PFSK-1 (cell line): ENCODE data around the gene ADGRG4.

ENCODE experiments used
- FOXP2 ChIP-seq: optimal IDR thresholded peaks from 2 replicates; pipeline ENCODE3; 2011; ENCODE audit warnings: borderline replicate concordance, control low read depth, inconsistent platforms; ENCODE audit not compliant: insufficient read depth; ENCODE audit errors: extremely low read length, extremely low read depth
- POLR2AphosphoS5 ChIP-seq: IDR thresholded peaks from 2 replicates; pipeline ENCODE4 v1.6.1; 2012; ENCODE audit warnings: low read depth, mild to moderate bottlenecking, control low read depth, low read length, moderate library complexity
- SIN3A ChIP-seq: IDR thresholded peaks from 2 replicates; pipeline ENCODE4 v1.6.1; 2012; ENCODE audit warnings: mild to moderate bottlenecking, low read length, moderate library complexity, borderline replicate concordance; ENCODE audit not compliant: insufficient read depth
- TAF1 ChIP-seq: IDR thresholded peaks from 2 replicates; pipeline ENCODE4 v1.6.1; 2012; ENCODE audit warnings: low read length, control low read depth, borderline replicate concordance; ENCODE audit not compliant: insufficient read depth
- TF ChIP-seq, protein P1 (sequence below), 2 experiments: IDR thresholded peaks; 2 replicates each; pipeline versions ENCODE4 v1.6.1 to v1.8.0; 2011 to 2012; ENCODE audit warnings: low read depth in 2 of 2, low read length in 2 of 2, control low read depth in 1 of 2, inconsistent platforms in 1 of 2, mild to moderate bottlenecking in 1 of 2, moderate library complexity in 1 of 2; ENCODE audit not compliant: insufficient read depth in 1 of 2

The ADGRG4 gene

GRCh38 chrX:136339702-136340101 lies 38.9 kb downstream of the ADGRG4 start:
- TF ChIP-seq SIN3A (no peak), POLR2AphosphoS5 (no peak), TAF1 (no peak), FOXP2 (no peak)
- TF ChIP-seq, protein P1, sequence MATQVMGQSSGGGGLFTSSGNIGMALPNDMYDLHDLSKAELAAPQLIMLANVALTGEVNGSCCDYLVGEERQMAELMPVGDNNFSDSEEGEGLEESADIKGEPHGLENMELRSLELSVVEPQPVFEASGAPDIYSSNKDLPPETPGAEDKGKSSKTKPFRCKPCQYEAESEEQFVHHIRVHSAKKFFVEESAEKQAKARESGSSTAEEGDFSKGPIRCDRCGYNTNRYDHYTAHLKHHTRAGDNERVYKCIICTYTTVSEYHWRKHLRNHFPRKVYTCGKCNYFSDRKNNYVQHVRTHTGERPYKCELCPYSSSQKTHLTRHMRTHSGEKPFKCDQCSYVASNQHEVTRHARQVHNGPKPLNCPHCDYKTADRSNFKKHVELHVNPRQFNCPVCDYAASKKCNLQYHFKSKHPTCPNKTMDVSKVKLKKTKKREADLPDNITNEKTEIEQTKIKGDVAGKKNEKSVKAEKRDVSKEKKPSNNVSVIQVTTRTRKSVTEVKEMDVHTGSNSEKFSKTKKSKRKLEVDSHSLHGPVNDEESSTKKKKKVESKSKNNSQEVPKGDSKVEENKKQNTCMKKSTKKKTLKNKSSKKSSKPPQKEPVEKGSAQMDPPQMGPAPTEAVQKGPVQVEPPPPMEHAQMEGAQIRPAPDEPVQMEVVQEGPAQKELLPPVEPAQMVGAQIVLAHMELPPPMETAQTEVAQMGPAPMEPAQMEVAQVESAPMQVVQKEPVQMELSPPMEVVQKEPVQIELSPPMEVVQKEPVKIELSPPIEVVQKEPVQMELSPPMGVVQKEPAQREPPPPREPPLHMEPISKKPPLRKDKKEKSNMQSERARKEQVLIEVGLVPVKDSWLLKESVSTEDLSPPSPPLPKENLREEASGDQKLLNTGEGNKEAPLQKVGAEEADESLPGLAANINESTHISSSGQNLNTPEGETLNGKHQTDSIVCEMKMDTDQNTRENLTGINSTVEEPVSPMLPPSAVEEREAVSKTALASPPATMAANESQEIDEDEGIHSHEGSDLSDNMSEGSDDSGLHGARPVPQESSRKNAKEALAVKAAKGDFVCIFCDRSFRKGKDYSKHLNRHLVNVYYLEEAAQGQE (IDR thresholded peaks at IDR 0.05; ENCODE audit: insufficient read depth in 1 of 2, low read depth in 2 of 2, low read length in 2 of 2), result no peak

GRCh38 chrX:136344320-136344719 lies 43.6 kb downstream of the ADGRG4 start:
- TF ChIP-seq, protein P1 (IDR thresholded peaks at IDR 0.05; ENCODE audit: insufficient read depth in 1 of 2, low read depth in 2 of 2, low read length in 2 of 2), result no peak
- no peak for TF ChIP-seq FOXP2
- TF ChIP-seq TAF1, result no peak
- TF ChIP-seq POLR2AphosphoS5, result no peak
- no peak for TF ChIP-seq SIN3A

DNA sequence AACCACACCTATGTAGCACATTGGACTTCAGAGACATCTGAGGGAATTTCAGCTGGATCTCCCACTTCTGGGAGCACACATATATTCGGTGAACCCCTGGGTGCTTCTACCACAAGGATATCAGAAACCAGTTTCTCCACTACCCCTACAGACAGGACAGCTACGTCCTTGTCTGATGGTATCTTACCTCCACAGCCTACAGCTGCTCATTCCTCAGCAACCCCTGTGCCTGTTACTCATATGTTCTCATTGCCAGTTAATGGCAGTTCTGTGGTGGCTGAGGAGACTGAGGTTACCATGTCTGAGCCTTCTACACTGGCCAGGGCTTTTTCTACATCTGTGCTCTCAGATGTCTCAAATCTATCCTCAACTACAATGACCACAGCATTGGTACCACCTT lies 45.7 kb downstream of the ADGRG4 start:
- TF ChIP-seq TAF1, result no peak
- TF ChIP-seq, protein P1 (IDR thresholded peaks at IDR 0.05; ENCODE audit: insufficient read depth in 1 of 2, low read depth in 2 of 2, low read length in 2 of 2), result no peak
- no peak for TF ChIP-seq POLR2AphosphoS5
- no peak for TF ChIP-seq FOXP2
- no peak for TF ChIP-seq SIN3A

- no peak for TF ChIP-seq POLR2AphosphoS5
These were observed 46.9 kb downstream of the ADGRG4 start for GRCh38 chrX:136347706-136348105.

GRCh38 chrX:136353526-136354093 lies 52.8 kb downstream of the ADGRG4 start:
- TF ChIP-seq, protein P1 (IDR thresholded peaks at IDR 0.05; ENCODE audit: insufficient read depth in 1 of 2, low read depth in 2 of 2, low read length in 2 of 2), result no peak
- TF ChIP-seq FOXP2 (no peak), POLR2AphosphoS5 (no peak), TAF1 (no peak), SIN3A (no peak)
